Upper lobe of left lung (tissue), 6 donors: ENCODE measurements around the gene RFWD3. TPM values are rescaled to one million over a fixed set of nuclear protein-coding genes. Genes with fewer than 3 reads are reported as not detected.
"Not testable (repeated sequence)": the region's sequence is repeated elsewhere in the genome, so short reads cannot be mapped to it uniquely, and the experiment has no call there.

ENCODE experiments used
- ATAC-seq, 2 donors: fragments of 200-7000 bp; cut with Tn5 transposase; one replicate each; pipeline ENCODE4 v1.9.1; 2022; ENCODE audit warnings: mild to moderate bottlenecking in 2 of 2, moderate library complexity in 2 of 2; ENCODE audit not compliant: low FRiP score in 2 of 2
- DNase-seq, 2 donors: peaks; one replicate each; pipeline ENCODE4 v3.0.0-alpha.2; 2019 to 2020
- H3K27ac ChIP-seq, 4 donors: fragments of 200-600 bp; sonication (generic); one replicate each; pipeline ENCODE4 v1.5.1; 2016 to 2019
- H3K27me3 ChIP-seq, 4 donors: fragments of 200-600 bp; sonication (generic); one replicate each; pipeline ENCODE4 v1.5.1; 2017 to 2019
- H3K36me3 ChIP-seq, 4 donors: fragments of 200-600 bp; sonication (generic); one replicate each; pipeline ENCODE4 v1.5.1; 2016 to 2019
- H3K4me1 ChIP-seq, 4 donors: fragments of 200-600 bp; sonication (generic); one replicate each; pipeline ENCODE4 v1.5.1; 2018 to 2019
- H3K4me3 ChIP-seq, 4 donors: fragments of 200-600 bp; sonication (generic); one replicate each; pipeline ENCODE4 v1.5.1; 2017 to 2019; ENCODE audit warnings: mild to moderate bottlenecking in 2 of 4, moderate library complexity in 1 of 4
- H3K9me3 ChIP-seq, 4 donors: fragments of 200-600 bp; sonication (generic); one replicate each; pipeline ENCODE4 v1.5.1; 2018 to 2019
- EP300 ChIP-seq, 4 donors: sonication (generic); formaldehyde crosslinking; IDR thresholded peaks; one replicate each; pipeline ENCODE4 v1.5.1; 2017; ENCODE audit warnings: antibody characterized with exemption in 4 of 4, control low read depth in 2 of 4
- POLR2A ChIP-seq, 4 donors: fragments of 450-650 bp; IDR thresholded peaks; one replicate each; pipeline ENCODE4 v1.5.1; 2016 to 2017; ENCODE audit warnings: antibody characterized with exemption in 4 of 4, mild to moderate bottlenecking in 2 of 4
- POLR2AphosphoS5 ChIP-seq, 2 donors: sonication (generic); formaldehyde crosslinking; IDR thresholded peaks; one replicate each; pipeline ENCODE4 v1.5.1; 2017; ENCODE audit warnings: antibody characterized with exemption in 2 of 2
- WGBS, 2 donors: methylation state at CpG; one replicate each; pipeline ENCODE4 v1.1.5; 2017 to 2018; 5-methylcytosine and 5-hydroxymethylcytosine counted together
- total RNA-seq, 6 donors: library from RNA; depleted of rRNA in 4 of 6; stranded (reverse); fragments of >200 nt in 4 of 6; gene quantifications; one replicate each; pipeline versions ENCODE4 v1.1.0 to v1.2.1, GENCODE V29; 2016 to 2021
- TF ChIP-seq, protein P1 (sequence below), 6 experiments: fragments of 450-650 bp in 4 of 6; fragments of 200-600 bp in 2 of 6; sonication (generic) in 2 of 6; IDR thresholded peaks; one replicate each; pipeline ENCODE4 v1.5.1; 2016 to 2019; ENCODE audit warnings: antibody characterized with exemption in 6 of 6
- donor health status: DM: no; HTN: no; CAD: no; lungs with moderate emphysema.
- donor health status: DM: no; HTN: yes; CAD: no; lungs with severe emphysema.

Gene RFWD3
- total RNA-seq, 6 donors from 2014 or later, result 6.0 to 28.6 (median 20.0) TPM

DNA sequence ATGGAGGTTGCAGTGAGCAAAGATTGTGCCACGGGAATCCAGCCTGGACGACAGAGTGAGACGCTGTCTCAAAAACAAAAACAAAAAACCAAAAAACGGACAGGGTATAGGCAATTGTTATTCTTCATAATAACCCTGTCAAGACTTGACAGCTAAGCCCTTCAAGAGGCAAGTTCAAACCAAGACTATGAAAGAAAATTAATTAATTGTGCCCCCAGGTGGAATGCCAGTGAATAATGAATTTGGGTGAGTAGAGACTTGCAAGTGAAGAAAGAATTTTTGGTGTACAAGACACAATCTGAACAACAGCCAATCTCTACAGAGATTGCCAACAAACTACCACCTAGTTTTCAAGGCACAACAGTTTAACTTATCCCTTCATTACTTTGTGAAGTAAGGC, 6.3 kb downstream of the RFWD3 start:
- Histone ChIP-seq H3K4me3 (no peak overlapping the region), H3K27ac (no peak overlapping the region), H3K4me1 (peaks cover 9 to 16% (median 14%) of the 10 kb centered on the region in 4 donors), H3K36me3 (peaks cover 19 to 75% (median 42%) of the 10 kb centered on the region in 4 donors), H3K9me3 (no peaks in the 10 kb centered on the region), H3K27me3 (no peaks in the 10 kb centered on the region)
- TF ChIP-seq POLR2A (IDR thresholded peaks at IDR 0.05) (no peak), EP300 (IDR thresholded peaks at IDR 0.05) (no peak), POLR2AphosphoS5 (IDR thresholded peaks at IDR 0.05) (no peak)
- TF ChIP-seq, protein P1, sequence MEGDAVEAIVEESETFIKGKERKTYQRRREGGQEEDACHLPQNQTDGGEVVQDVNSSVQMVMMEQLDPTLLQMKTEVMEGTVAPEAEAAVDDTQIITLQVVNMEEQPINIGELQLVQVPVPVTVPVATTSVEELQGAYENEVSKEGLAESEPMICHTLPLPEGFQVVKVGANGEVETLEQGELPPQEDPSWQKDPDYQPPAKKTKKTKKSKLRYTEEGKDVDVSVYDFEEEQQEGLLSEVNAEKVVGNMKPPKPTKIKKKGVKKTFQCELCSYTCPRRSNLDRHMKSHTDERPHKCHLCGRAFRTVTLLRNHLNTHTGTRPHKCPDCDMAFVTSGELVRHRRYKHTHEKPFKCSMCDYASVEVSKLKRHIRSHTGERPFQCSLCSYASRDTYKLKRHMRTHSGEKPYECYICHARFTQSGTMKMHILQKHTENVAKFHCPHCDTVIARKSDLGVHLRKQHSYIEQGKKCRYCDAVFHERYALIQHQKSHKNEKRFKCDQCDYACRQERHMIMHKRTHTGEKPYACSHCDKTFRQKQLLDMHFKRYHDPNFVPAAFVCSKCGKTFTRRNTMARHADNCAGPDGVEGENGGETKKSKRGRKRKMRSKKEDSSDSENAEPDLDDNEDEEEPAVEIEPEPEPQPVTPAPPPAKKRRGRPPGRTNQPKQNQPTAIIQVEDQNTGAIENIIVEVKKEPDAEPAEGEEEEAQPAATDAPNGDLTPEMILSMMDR (IDR thresholded peaks at IDR 0.05), result no peak
- ATAC-seq (no peak), DNase-seq (no peak)
- WGBS, 2 donors, result 85 to 87% methylated on average over 4 of the region's 4 CpGs

- peaks cover 6 to 11% (median 10%) of the 10 kb centered on the region in 4 donors for H3K4me1 ChIP-seq
- DNase-seq (no peak), ATAC-seq (no peak)
- H3K27ac ChIP-seq, result no peak overlapping the region
- 90 to 100% methylated on average over 2 of the region's 2 CpGs for WGBS, 2 donors
- no peak overlapping the region for H3K4me3 ChIP-seq
- H3K36me3 ChIP-seq, result peaks cover 17 to 64% (median 39%) of the 10 kb centered on the region in 4 donors
- TF ChIP-seq, protein P1 (IDR thresholded peaks at IDR 0.05), result no peak
- TF ChIP-seq POLR2AphosphoS5 (IDR thresholded peaks at IDR 0.05) (no peak), POLR2A (IDR thresholded peaks at IDR 0.05) (no peak), EP300 (IDR thresholded peaks at IDR 0.05) (no peak)
- H3K9me3 ChIP-seq, result no peaks in the 10 kb centered on the region
- no peaks in the 10 kb centered on the region for H3K27me3 ChIP-seq
Observed at GRCh38 chr16:74659041-74659440, 7.6 kb downstream of the RFWD3 start.

DNA sequence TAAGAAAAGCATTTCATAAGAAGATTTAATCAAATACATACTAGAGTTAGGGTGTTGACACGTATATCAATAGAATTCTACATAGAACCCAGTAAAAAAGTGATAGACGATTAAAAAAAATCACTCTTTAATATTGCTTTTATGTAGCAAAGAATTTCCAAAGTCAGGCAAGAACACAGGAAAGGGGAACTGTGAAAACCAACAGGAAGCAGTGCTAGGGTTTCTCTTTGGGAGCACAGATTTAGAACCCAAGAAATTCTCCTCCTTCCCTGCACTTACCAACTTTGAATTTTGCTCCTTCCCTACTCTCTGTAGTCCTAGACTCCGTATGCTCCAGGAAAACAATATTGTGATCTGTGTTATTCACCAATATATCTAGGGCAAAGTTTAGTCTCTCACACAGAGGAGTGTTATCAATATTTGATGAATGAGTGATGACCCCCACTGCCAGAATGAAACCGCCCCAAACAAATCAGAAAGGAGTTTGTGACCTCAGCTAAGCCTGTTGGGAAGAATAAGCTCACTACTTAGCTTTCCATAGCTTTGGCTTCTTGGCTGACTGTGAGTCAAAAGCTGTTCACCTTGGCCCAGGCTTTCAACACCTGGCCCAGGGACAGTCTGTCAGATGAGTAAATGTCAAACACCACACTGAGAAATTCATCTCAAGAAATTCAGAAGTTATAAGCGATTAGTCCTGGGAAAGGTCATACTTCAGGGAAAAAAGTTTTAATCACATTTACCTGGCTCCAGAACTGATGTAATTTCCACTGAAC, 8.6 kb downstream of the RFWD3 start:
- Histone ChIP-seq H3K4me1 (peaks cover 6 to 11% (median 10%) of the 10 kb centered on the region in 4 donors), H3K9me3 (no peaks in the 10 kb centered on the region), H3K27ac (no peak overlapping the region), H3K4me3 (no peak overlapping the region), H3K27me3 (no peaks in the 10 kb centered on the region), H3K36me3 (peaks cover 11 to 55% (median 34%) of the 10 kb centered on the region in 4 donors)
- TF ChIP-seq POLR2A (IDR thresholded peaks at IDR 0.05) (no peak), EP300 (IDR thresholded peaks at IDR 0.05) (no peak), POLR2AphosphoS5 (IDR thresholded peaks at IDR 0.05) (no peak)
- TF ChIP-seq, protein P1 (IDR thresholded peaks at IDR 0.05), result no peak
- ATAC-seq (no peak), DNase-seq (no peak)
- 61 to 62% methylated on average over 5 of the region's 5 CpGs for whole genome bisulfite sequencing, 2 donors

DNA sequence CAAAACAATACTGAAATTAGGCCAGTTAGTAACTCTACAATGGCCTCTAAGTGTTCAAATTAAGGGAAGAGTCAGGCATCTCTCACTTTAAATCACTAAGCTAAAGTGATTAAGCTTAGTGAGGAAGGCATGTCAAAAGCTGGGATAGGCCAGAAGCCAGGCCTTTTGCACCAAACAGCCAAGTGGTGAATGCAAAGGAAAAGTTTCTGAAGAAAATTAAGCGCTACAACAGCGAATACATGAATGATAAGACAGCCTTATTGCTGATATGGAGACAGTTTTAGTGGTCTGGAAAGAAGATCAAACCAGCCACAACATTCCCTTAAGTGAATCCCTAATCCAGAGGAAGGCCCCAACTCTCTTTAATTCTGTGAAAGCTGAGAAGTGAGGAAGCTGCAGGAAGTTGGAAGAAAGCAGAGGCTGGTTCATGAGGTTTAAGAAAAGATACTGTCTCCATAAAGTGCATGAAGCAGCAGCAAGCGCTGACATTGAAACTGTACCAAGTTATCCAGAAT, 12.1 kb downstream of the RFWD3 start:
- no peak for ATAC-seq

DNA sequence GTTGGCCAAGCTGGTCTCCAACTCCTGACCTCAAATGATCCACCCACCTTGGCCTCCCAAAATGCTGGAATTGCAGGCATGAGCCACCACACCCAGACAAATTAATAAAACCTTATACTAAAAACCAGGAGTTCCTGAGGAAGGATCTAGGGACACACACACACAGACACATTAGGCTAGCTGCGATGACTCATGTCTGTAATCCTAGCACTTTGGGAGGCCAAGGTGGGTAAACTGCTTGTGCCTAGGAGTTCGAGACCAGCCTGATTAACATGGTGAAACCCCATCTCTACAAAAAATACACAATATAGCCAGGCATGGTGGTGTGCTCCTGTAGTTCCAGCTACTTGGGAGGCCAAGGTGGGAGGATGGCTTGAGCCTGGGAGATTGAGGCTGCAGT, 13.8 kb downstream of the RFWD3 start:
- H3K4me3 ChIP-seq, DNase-seq, ATAC-seq, H3K9me3 ChIP-seq, H3K27me3 ChIP-seq, H3K4me1 ChIP-seq, H3K27ac ChIP-seq: not testable (repeated sequence)
- H3K36me3 ChIP-seq, result peaks cover 7 to 44% (median 24%) of the 10 kb centered on the region in 4 donors
- 88 to 100% methylated on average over 2 of the region's 2 CpGs for WGBS, 2 donors

More for the DNA sequence above, 12.1 kb downstream of the RFWD3 start:
- Histone ChIP-seq H3K4me1 (peaks cover 6 to 11% (median 10%) of the 10 kb centered on the region in 4 donors), H3K27me3 (no peaks in the 10 kb centered on the region), H3K4me3 (no peak overlapping the region), H3K27ac (no peak overlapping the region), H3K36me3 (peaks cover 7 to 44% (median 23%) of the 10 kb centered on the region in 4 donors), H3K9me3 (no peaks in the 10 kb centered on the region)
- 88 to 96% methylated on average over 3 of the region's 3 CpGs for WGBS, 2 donors
- DNase-seq, result no peak
- TF ChIP-seq, protein P1 (IDR thresholded peaks at IDR 0.05), result no peak
- TF ChIP-seq POLR2AphosphoS5 (IDR thresholded peaks at IDR 0.05), result no peak
- TF ChIP-seq POLR2A (IDR thresholded peaks at IDR 0.05), result no peak
- no peak for TF ChIP-seq EP300 (IDR thresholded peaks at IDR 0.05)
